BLaER1 (cell line): ENCODE data around the gene GSTM1.

Source experiments
- H3K27ac ChIP-seq: shearing (Covaris generic); formaldehyde crosslinking; 2 replicates; pipeline ENCODE4 v1.8.1; 2022
- H3K27me3 ChIP-seq: shearing (Covaris generic); formaldehyde crosslinking; 2 replicates; pipeline ENCODE4 v1.8.1; 2022
- H3K36me3 ChIP-seq: shearing (Covaris generic); formaldehyde crosslinking; 2 replicates; pipeline ENCODE4 v1.8.1; 2022
- H3K4me1 ChIP-seq: shearing (Covaris generic); formaldehyde crosslinking; 2 replicates; pipeline ENCODE4 v1.8.1; 2022
- H3K4me2 ChIP-seq: shearing (Covaris generic); formaldehyde crosslinking; 2 replicates; pipeline ENCODE4 v1.8.1; 2022
- H3K4me3 ChIP-seq: shearing (Covaris generic); formaldehyde crosslinking; 2 replicates; pipeline ENCODE4 v1.8.1; 2022
- H3K9ac ChIP-seq: shearing (Covaris generic); formaldehyde crosslinking; 2 replicates; pipeline ENCODE4 v1.8.1; 2022
- H3K9me3 ChIP-seq: shearing (Covaris generic); formaldehyde crosslinking; 2 replicates; pipeline ENCODE4 v1.8.1; 2022
- H4K20me1 ChIP-seq: shearing (Covaris generic); formaldehyde crosslinking; 2 replicates; pipeline ENCODE4 v1.8.1; 2022
- Cebpa-rat ChIP-seq: shearing (Covaris generic); IDR thresholded peaks from 2 replicates; pipeline ENCODE4 v1.8.1; 2022

GSTM1 gene

GRCh38 chr1:109728870-109729269, 41.3 kb downstream of the GSTM1 start:
- Histone ChIP-seq H3K4me1 (0 out of 2 replicates have a peak, but pooled peaks cover 5% of the 10 kb centered on the region), H3K9ac (no peak overlapping the region), H3K27me3 (no peaks in the 10 kb centered on the region), H3K4me3 (no peak overlapping the region), H3K36me3 (no peaks in the 10 kb centered on the region), H3K27ac (no peak overlapping the region), H3K9me3 (peaks cover 9% of the 10 kb centered on the region; the same call in 1 of the 2 replicates), H3K4me2 (no peak overlapping the region), H4K20me1 (no peaks in the 10 kb centered on the region)
- no peak for TF ChIP-seq Cebpa-rat

DNA sequence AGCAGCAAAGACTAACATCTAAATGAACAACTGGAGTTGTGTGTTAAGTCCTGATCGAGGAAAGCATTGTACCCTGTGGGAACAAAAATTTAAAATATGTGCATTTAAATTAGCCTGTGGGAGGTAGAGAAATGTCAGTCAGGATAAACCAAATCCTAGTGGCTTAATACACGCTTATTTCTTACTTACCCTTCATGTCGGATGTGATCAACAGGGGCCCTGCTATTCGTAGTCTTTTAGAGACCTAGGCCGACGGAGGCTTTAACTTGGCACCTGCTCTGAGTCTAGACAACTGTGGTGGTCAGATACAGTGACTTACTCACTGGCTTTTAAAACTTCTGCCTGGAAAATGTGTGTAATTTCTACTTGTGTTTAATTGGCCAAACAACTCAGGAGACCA, 43.0 kb downstream of the GSTM1 start:
- no peaks in the 10 kb centered on the region for H3K36me3 ChIP-seq
- no peaks in the 10 kb centered on the region for H4K20me1 ChIP-seq
- H3K4me1 ChIP-seq: 0 out of 2 replicates have a peak, but pooled peaks cover 5% of the 10 kb centered on the region
- H3K27ac ChIP-seq: no peak overlapping the region
- H3K27me3 ChIP-seq: no peaks in the 10 kb centered on the region
- H3K4me3 ChIP-seq: no peak overlapping the region
- no peak overlapping the region for H3K4me2 ChIP-seq
- no peak for TF ChIP-seq Cebpa-rat
- peaks cover 9% of the 10 kb centered on the region; the same call in 1 of the 2 replicates for H3K9me3 ChIP-seq
- H3K9ac ChIP-seq: no peak overlapping the region

- H4K20me1 ChIP-seq: no peaks in the 10 kb centered on the region
- H3K4me3 ChIP-seq: no peak overlapping the region
- no peak overlapping the region for H3K4me2 ChIP-seq
- no peaks in the 10 kb centered on the region for H3K4me1 ChIP-seq
- TF ChIP-seq Cebpa-rat: no peak
- H3K9ac ChIP-seq: no peak overlapping the region
- H3K9me3 ChIP-seq: no peaks in the 10 kb centered on the region
- no peaks in the 10 kb centered on the region for H3K27me3 ChIP-seq
- H3K36me3 ChIP-seq: no peaks in the 10 kb centered on the region
- H3K27ac ChIP-seq: no peak overlapping the region
Measured at GRCh38 chr1:109732390-109732881, 44.8 kb downstream of the GSTM1 start.

DNA sequence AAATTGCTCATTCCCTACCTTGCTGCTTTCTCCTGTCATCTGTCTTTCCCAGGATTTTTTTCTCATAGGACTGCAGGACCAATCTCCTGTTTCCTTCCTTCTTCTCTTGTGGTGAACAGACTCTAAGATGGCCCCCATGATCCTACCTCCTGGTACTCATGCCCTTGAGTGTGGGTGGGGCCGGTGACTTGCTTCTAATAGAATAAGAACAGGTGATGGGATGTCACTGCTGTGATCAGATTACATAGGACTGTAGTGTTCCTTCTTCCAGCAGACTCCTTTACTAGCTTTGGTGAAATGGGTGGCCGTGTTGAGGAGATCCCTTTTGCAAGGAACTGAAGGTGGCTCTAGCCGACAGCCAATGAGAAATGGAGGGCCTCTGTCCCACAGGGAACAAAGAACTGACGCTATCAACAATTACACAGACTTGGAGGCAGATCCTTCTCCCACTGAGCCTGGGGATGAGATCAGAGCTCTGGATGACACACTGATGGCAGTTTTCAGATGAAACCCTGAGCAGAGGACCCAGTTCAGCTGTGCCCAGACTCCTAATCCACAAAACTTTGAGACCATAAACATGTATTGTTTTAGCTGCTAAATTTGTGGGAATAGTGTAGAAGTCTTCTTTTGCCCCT, 45.7 kb downstream of the GSTM1 start:
- Histone ChIP-seq H3K4me1 (no peaks in the 10 kb centered on the region), H3K27ac (no peak overlapping the region), H3K36me3 (no peaks in the 10 kb centered on the region), H3K4me2 (no peak overlapping the region), H4K20me1 (no peaks in the 10 kb centered on the region), H3K4me3 (no peak overlapping the region), H3K27me3 (no peaks in the 10 kb centered on the region), H3K9me3 (no peaks in the 10 kb centered on the region), H3K9ac (no peak overlapping the region)
- no peak for TF ChIP-seq Cebpa-rat

- H3K9ac ChIP-seq: no peak overlapping the region
- H3K4me3 ChIP-seq: no peak overlapping the region
- peaks cover 20% of the 10 kb centered on the region for H3K9me3 ChIP-seq
- no peak overlapping the region for H3K27ac ChIP-seq
- no peaks in the 10 kb centered on the region for H3K4me1 ChIP-seq
- no peaks in the 10 kb centered on the region for H3K36me3 ChIP-seq
- peaks cover 31% of the 10 kb centered on the region for H3K27me3 ChIP-seq
- no peak overlapping the region for H3K4me2 ChIP-seq
- H4K20me1 ChIP-seq: no peaks in the 10 kb centered on the region
- no peak for TF ChIP-seq Cebpa-rat
Measured at GRCh38 chr1:109739738-109740614, 52.4 kb downstream of the GSTM1 start.

DNA sequence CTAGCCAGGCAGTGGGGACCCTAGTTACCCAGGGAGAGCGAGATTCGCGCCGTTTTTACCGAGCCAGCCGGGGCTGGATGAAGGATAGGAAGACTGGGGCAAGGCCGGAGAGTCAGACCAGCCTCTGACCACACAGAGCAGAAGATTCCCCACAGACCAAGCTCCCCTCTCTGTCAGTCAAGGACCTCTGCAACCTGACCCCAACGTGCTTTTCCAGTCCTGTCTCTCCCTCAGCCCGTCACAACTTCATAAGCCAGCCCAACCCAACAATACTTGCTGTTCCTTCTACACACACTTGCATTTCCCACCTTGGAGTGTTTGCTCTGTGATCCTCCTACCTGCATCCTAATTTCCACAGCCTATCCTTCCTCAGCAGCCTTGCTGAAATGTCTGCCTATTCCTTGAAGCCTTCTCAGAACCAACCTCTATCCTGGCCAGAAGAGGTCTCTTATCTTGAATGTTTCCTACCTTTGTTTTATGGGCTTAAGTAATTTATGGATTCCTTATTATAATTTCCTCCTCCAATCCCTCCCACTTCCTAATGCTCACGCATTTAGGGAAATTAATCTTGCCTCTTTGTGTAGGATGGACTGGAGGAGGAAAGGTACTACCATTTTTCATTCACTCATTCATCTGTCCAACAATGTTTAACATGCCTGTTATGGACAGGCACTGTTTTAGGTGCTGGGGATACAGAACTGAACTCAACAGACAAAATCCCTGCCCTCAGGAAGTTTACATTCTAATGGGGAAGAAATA, 53.2 kb downstream of the GSTM1 start, which contains the start of gene GSTM3:
TSS of gene GSTM3 (minus strand) at position 424 of the 759 bp plus-strand sequence. CDS start 751 bp downstream, outside the sequence.
- no peak within 1 kb of the TSS for H3K4me3 ChIP-seq
- TF ChIP-seq Cebpa-rat: no peak
- no peak within 1 kb of the TSS for H3K9ac ChIP-seq
- peaks cover 20% of the 10 kb centered on the region for H3K9me3 ChIP-seq
- H3K36me3 ChIP-seq: no peaks in the 10 kb centered on the region
- no peaks in the 10 kb centered on the region for H3K4me1 ChIP-seq
- H4K20me1 ChIP-seq: no peaks in the 10 kb centered on the region
- no peak within 1 kb of the TSS for H3K4me2 ChIP-seq
- peaks cover 31% of the 10 kb centered on the region for H3K27me3 ChIP-seq
- no peak within 1 kb of the TSS for H3K27ac ChIP-seq
